ENCODE data around the gene NFIX.

The NFIX gene

GRCh38 chr19:13029301-13029880 lies 34.1 kb downstream of the NFIX start:
- no peak for TF ChIP-seq CTCF (IDR thresholded peaks at IDR 0.05; ENCODE audit: low read depth, low read length)
- DNase-seq (ENCODE audit: low read depth, low spot score) = no peak
- in situ Hi-C loops (cut with HindIII; ENCODE audit: low sequenced_read_pairs) = no loop called here
- no peak overlapping the region for H3K4me3 ChIP-seq (ENCODE audit: low read depth, low read length)

DNA sequence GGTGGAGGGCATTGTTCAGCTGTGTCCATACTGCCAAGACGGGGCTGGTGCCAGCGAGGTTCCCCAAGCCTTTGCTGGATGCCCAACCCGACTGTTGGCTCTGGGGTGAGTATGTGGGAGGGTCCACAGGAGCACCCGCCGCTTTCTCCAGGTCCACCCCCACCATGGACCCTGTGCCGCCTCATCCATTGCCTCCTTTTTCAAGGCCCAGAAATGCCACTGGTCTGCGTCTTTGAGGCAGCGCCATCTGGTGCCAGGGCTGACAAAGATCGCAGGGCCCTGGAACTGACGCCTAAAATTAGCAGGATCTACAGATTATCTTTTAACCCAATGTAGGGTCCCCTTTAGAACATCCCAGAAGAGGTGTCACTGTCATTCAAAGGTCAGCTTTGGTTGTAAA lies 34.6 kb downstream of the NFIX start:
- no peak for DNase-seq (ENCODE audit: low read depth, low spot score)
- TF ChIP-seq CTCF (IDR thresholded peaks at IDR 0.05; ENCODE audit: low read depth, low read length) = peak; percentile 60
- H3K4me3 ChIP-seq (ENCODE audit: low read depth, low read length) = no peak overlapping the region
- in situ Hi-C loops (cut with HindIII; ENCODE audit: low sequenced_read_pairs) = no loop called here

- peak; percentile 43 for DNase-seq (ENCODE audit: low read depth, low spot score)
- no peak for TF ChIP-seq CTCF (IDR thresholded peaks at IDR 0.05; ENCODE audit: low read depth, low read length)
- no peak overlapping the region for H3K4me3 ChIP-seq (ENCODE audit: low read depth, low read length)
- in situ Hi-C loops (cut with HindIII; ENCODE audit: low sequenced_read_pairs) = no loop called here
These were observed 36.8 kb downstream of the NFIX start for GRCh38 chr19:13031917-13032623.

DNA sequence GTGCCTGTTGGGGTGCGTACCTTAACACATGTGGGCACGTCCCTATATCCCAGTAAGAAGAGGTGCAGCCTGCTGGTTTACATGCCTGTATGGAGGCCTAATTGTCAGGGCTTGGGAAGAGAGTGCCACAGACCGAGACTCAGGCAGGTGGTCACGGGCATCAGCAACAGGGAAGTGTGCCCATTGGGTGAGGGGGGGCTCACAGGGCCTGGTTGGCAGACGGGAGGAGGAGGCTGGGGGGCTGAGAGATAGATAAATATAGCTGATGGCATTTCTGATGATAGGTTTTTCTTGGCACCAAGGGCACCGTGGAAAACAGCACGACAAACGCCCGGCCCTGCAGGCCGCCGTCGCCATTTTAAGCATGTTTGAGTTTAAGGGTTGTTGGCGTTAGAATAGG lies 37.6 kb downstream of the NFIX start:
- in situ Hi-C loops (cut with HindIII; ENCODE audit: low sequenced_read_pairs) = no loop called here
- DNase-seq (ENCODE audit: low read depth, low spot score) = no peak
- H3K4me3 ChIP-seq (ENCODE audit: low read depth, low read length) = no peak overlapping the region
- TF ChIP-seq CTCF (IDR thresholded peaks at IDR 0.05; ENCODE audit: low read depth, low read length) = no peak

DNA sequence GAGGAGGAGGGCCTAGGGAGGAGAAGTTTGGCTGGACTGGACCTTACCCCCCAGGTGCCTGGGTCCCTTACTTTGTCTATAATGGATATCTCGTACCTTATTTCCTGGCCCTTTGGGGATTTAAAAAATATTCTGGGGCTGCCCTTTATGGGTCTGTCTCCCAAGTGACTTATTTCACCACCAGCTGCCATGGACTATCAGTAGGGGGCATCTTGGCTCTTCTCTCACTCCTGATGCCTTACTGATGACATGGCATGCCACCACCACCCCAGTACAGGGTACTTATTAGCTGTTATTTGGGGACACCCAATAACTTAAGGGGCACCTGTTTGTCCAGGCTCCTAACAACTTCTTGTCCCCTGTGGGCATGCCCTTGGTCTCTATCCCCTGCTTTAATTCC lies 38.0 kb downstream of the NFIX start:
- peak; percentile 30 for TF ChIP-seq CTCF (IDR thresholded peaks at IDR 0.05; ENCODE audit: low read depth, low read length)
- in situ Hi-C loops (cut with HindIII; ENCODE audit: low sequenced_read_pairs) = no loop called here
- DNase-seq (ENCODE audit: low read depth, low spot score) = no peak
- H3K4me3 ChIP-seq (ENCODE audit: low read depth, low read length) = no peak overlapping the region

DNA sequence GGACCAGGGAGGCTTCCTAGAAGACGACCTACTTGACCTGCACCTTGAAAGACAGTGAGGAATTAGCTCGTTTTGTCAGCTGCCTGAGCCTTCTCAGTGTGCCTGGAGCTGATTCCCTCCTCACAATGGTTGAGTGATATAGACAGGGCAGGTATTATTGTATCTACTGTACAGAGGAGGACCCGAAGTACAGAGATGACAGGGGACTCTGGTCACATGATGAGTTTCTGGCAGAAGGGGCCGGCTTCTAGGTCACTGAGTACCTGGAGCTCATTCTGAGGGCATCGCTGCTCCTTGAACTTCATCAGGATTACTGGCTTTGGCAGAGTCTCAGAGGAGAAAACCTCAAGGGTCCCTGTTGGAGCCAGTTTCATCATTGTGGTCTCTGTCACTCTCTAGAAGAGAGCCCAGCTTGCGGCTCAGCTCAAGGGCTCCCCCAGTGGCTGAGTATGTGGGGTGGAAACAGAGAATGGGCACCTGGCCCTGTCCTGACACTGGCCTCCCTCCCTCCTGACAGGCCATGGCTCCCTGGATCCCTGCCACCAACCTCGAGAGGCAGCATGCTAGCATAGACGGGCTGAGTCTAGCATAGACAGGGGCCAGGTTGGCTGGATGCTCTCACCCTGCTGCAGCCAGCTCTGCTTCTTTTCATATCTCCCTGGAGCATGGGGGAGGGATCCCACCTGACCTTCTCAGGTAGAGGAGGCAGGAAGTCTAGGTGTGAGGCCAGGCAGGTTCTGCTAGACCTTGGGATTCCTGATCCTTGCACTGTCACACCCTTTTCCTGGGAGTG lies 38.7 kb downstream of the NFIX start:
- H3K4me3 ChIP-seq (ENCODE audit: low read depth, low read length) = no peak overlapping the region
- TF ChIP-seq CTCF (IDR thresholded peaks at IDR 0.05; ENCODE audit: low read depth, low read length) = peak; percentile 87
- DNase-seq (ENCODE audit: low read depth, low spot score) = peak; percentile 56
- in situ Hi-C loops (cut with HindIII; ENCODE audit: low sequenced_read_pairs) = no loop called here

Data from astrocyte of the spinal cord (primary cell).